ENCODE results near the gene TIAM1. TPM values are rescaled to one million over a fixed set of nuclear protein-coding genes. Genes with fewer than 3 reads are reported as not detected.
A peak's percentile ranks its signal among the peaks of the same experiment; 100 is the strongest.

Gene TIAM1
- total and polyA plus RNA-seq, 4 donors: 3.5 to 58.0 (median 11.8) TPM

DNA sequence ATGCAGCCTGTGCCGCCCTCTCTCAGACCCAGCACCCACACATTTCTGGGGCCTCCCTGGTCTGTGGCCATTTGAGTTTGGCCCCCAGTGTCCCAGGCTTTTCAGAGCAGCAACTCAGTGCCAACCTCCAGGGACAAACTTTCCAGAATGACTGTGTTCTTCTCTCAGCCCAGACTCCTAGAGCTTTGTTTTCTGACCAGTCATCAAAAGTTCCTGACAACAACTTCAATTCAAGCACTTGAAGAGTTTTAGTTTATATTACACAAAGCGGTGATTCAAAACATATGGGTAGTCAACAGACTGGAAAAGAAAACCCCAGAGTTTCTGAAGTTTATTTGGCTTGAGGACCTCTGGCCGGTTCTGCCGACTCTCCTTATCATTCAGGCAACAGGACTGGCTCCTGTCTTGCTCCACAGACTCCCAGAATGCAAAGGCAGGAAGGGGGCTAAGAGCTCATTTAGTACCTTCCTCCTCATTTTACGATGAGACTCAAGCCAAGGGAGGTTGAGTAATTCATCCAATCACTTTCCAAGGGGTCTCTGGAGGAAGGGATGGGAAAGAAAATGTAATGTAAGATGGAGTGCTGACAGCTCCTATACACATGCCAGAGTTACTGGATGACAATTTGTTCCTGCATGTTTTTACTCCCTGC, 27.0 kb upstream of the TIAM1 start:
- Histone ChIP-seq H3K36me3 (ENCODE audit: control insufficient read depth in 4 of 4, insufficient read depth in 4 of 4, low read length in 4 of 4) (no peaks in the 10 kb centered on the region), H3K9ac (ENCODE audit: insufficient read depth in 1 of 2, low read length in 2 of 2) (no peak overlapping the region), H3K4me3 (no peak overlapping the region), H3K27me3 (ENCODE audit: control insufficient read depth in 3 of 3, insufficient read depth in 3 of 3, low read length in 2 of 3) (no peaks in the 10 kb centered on the region), H3K27ac (ENCODE audit: low read depth in 1 of 2, low read length in 1 of 2) (no peak overlapping the region), H3K9me3 (ENCODE audit: control insufficient read depth in 4 of 4, insufficient read depth in 3 of 4, low read length in 3 of 4) (peaks cover 0 to 2% (median 0%) of the 10 kb centered on the region in 4 donors), H3K4me1 (ENCODE audit: control insufficient read depth in 5 of 5, insufficient read depth in 5 of 5, low read length in 5 of 5) (peaks cover 0 to 46% (median 10%) of the 10 kb centered on the region in 5 donors)
- WGBS, 2 donors: 62 to 77% methylated on average over 5 of the region's 5 CpGs
- no peak for ATAC-seq (ENCODE audit: insufficient read depth, low FRiP score)
- TF ChIP-seq, protein P1, sequence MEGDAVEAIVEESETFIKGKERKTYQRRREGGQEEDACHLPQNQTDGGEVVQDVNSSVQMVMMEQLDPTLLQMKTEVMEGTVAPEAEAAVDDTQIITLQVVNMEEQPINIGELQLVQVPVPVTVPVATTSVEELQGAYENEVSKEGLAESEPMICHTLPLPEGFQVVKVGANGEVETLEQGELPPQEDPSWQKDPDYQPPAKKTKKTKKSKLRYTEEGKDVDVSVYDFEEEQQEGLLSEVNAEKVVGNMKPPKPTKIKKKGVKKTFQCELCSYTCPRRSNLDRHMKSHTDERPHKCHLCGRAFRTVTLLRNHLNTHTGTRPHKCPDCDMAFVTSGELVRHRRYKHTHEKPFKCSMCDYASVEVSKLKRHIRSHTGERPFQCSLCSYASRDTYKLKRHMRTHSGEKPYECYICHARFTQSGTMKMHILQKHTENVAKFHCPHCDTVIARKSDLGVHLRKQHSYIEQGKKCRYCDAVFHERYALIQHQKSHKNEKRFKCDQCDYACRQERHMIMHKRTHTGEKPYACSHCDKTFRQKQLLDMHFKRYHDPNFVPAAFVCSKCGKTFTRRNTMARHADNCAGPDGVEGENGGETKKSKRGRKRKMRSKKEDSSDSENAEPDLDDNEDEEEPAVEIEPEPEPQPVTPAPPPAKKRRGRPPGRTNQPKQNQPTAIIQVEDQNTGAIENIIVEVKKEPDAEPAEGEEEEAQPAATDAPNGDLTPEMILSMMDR (IDR thresholded peaks at IDR 0.05; ENCODE audit: control extremely low read depth, extremely low read depth): no peak
- peak; percentile 77 to 96 (median 96) for DNase-seq

DNA sequence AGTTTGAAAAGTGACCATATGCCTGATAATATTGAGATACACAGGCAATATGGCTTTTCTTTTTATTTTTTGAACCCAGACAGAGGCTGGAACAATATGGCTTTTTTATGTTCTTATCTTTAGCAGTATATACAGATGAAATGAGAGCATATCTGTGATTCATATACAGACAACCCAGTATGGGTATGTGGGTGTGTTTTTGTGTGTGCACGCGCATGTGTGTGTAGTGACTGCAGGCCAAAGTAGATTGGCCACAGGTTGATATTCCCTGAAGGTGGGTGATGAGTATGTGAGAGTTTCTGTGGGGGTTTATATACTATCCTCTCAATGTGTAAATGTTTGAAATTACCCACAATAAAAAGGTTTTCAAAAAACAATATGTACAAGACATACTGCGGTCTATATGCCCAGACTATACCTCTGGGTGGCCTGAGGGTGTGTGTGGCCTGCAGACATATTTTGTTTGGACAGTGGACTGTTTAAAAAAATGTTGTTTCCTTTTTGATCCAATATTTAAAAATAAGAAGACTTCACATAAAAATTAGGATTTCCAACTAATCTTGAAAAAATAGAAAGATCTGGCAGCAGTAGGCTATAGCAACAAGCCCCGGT, 26.3 kb upstream of the TIAM1 start:
- Histone ChIP-seq H3K4me1 (ENCODE audit: control insufficient read depth in 5 of 5, insufficient read depth in 5 of 5, low read length in 5 of 5) (peaks cover 0 to 46% (median 10%) of the 10 kb centered on the region in 5 donors), H3K4me3 (no peak overlapping the region), H3K27ac (ENCODE audit: low read depth in 1 of 2, low read length in 1 of 2) (no peak overlapping the region), H3K9ac (ENCODE audit: insufficient read depth in 1 of 2, low read length in 2 of 2) (no peak overlapping the region), H3K27me3 (ENCODE audit: control insufficient read depth in 3 of 3, insufficient read depth in 3 of 3, low read length in 2 of 3) (no peaks in the 10 kb centered on the region), H3K36me3 (ENCODE audit: control insufficient read depth in 4 of 4, insufficient read depth in 4 of 4, low read length in 4 of 4) (no peaks in the 10 kb centered on the region), H3K9me3 (ENCODE audit: control insufficient read depth in 4 of 4, insufficient read depth in 3 of 4, low read length in 3 of 4) (peaks cover 0 to 2% (median 0%) of the 10 kb centered on the region in 4 donors)
- peak in 2 of 3 donors; percentile 38 to 40 for DNase-seq
- ATAC-seq (ENCODE audit: insufficient read depth, low FRiP score): no peak
- 89 to 90% methylated on average over 4 of the region's 4 CpGs for WGBS, 2 donors
- TF ChIP-seq, protein P1 (IDR thresholded peaks at IDR 0.05; ENCODE audit: control extremely low read depth, extremely low read depth): no peak

DNA sequence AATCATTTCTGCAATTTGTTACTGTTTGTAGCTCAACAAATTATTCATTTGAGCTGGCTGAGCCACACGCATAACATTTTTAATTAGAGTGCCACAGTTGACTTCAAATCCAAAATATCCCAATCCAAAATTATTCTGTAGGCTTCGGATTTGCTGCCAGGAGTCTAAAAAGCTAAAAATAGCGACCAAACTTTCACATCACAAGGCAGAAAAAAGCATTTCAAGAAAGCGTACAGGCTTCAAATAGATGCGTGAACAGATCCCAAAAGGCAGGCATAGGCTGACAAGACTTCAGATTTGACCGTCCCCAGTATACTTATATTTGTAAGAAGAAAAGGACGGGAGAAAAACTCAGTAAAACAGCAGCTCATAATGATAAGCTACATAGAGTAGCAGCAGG, 24.3 kb upstream of the TIAM1 start:
- Histone ChIP-seq H3K4me3 (no peak overlapping the region), H3K27ac (ENCODE audit: low read depth in 1 of 2, low read length in 1 of 2) (no peak overlapping the region), H3K9ac (ENCODE audit: insufficient read depth in 1 of 2, low read length in 2 of 2) (no peak overlapping the region), H3K9me3 (ENCODE audit: control insufficient read depth in 4 of 4, insufficient read depth in 3 of 4, low read length in 3 of 4) (peaks cover 0 to 2% (median 0%) of the 10 kb centered on the region in 4 donors), H3K4me1 (ENCODE audit: control insufficient read depth in 5 of 5, insufficient read depth in 5 of 5, low read length in 5 of 5) (peaks cover 0 to 53% (median 17%) of the 10 kb centered on the region in 5 donors), H3K27me3 (ENCODE audit: control insufficient read depth in 3 of 3, insufficient read depth in 3 of 3, low read length in 2 of 3) (no peaks in the 10 kb centered on the region), H3K36me3 (ENCODE audit: control insufficient read depth in 4 of 4, insufficient read depth in 4 of 4, low read length in 4 of 4) (no peaks in the 10 kb centered on the region)
- DNase-seq (peak in 2 of 3 donors; percentile 34 to 63), ATAC-seq (ENCODE audit: insufficient read depth, low FRiP score) (no peak)
- TF ChIP-seq, protein P1 (IDR thresholded peaks at IDR 0.05; ENCODE audit: control extremely low read depth, extremely low read depth): no peak
- 78 to 87% methylated on average over 7 of the region's 7 CpGs for WGBS, 2 donors

All from lung (tissue), 12 donors.